PC-9 (cell line): Measurements from ENCODE around the gene SLC6A18. TPM values are rescaled to one million over a fixed set of nuclear protein-coding genes. Genes with fewer than 3 reads are reported as not detected.
"Not testable (repeated sequence)": the region's sequence is repeated elsewhere in the genome, so short reads cannot be mapped to it uniquely, and the experiment has no call there.

ENCODE experiments used
- BruUV-seq: library from RNA; stranded (reverse); fragments of 400-500 nt; replicated peaks from 2 replicates; lab custom pipeline; 2021; lab: Mats Ljungman, UMichigan
- CTCF ChIA-PET: fragments of 300-600 bp; sonication (Branson Sonifier 250); formaldehyde crosslinking; loops from one replicate; lab custom pipeline; 2022; ENCODE audit warnings: antibody characterized with exemption; lab: Charles Lee
- POLR2A ChIA-PET: fragments of 300-600 bp; sonication (Branson Sonifier 250); formaldehyde crosslinking; loops from one replicate; lab custom pipeline; 2022; ENCODE audit warnings: antibody characterized with exemption; ENCODE audit not compliant: unreplicated experiment; lab: Charles Lee
- DNase-seq, 2 experiments: peaks; one replicate each; pipeline versions ENCODE4 v3.0.0 to v3.0.0-alpha.2; 2015 to 2022; ENCODE audit warnings: mixed read lengths in 1 of 2
- H2AFZ ChIP-seq: fragments of 200-600 bp; sonication (generic); 2 replicates; pipeline ENCODE4 v1.8.1; 2017; ENCODE audit warnings: antibody characterized with exemption
- H3F3A ChIP-seq: fragments of 200-600 bp; sonication (generic); 2 replicates; pipeline ENCODE4 v1.8.1; 2017; ENCODE audit warnings: antibody characterized with exemption, mild to moderate bottlenecking, low read depth; ENCODE audit not compliant: insufficient read depth
- H3K27ac ChIP-seq: fragments of 200-600 bp; sonication (generic); 2 replicates; pipeline ENCODE4 v1.6.1; 2016; ENCODE audit warnings: mixed run types
- H3K27me3 ChIP-seq: fragments of 200-600 bp; sonication (generic); 2 replicates; pipeline ENCODE4 v1.6.1; 2016; ENCODE audit warnings: low read depth, mixed run types; ENCODE audit not compliant: insufficient read depth
- H3K36me3 ChIP-seq: fragments of 200-600 bp; sonication (generic); 2 replicates; pipeline ENCODE4 v1.6.1; 2016; ENCODE audit warnings: low read depth, mixed run types
- H3K4me1 ChIP-seq: fragments of 200-600 bp; sonication (generic); replicated peaks from 2 replicates; pipeline ENCODE4 v1.6.1; 2016; ENCODE audit warnings: mixed run types; ENCODE audit not compliant: insufficient read depth
- H3K4me2 ChIP-seq: fragments of 200-600 bp; sonication (generic); 2 replicates; pipeline ENCODE4 v1.6.1; 2017; ENCODE audit warnings: mixed run types
- H3K4me3 ChIP-seq: fragments of 200-600 bp; sonication (generic); 2 replicates; pipeline ENCODE4 v1.6.1; 2016; ENCODE audit warnings: mixed run types
- H3K79me2 ChIP-seq: fragments of 200-600 bp; sonication (generic); 2 replicates; pipeline ENCODE4 v1.6.1; 2017; ENCODE audit warnings: low read depth, mixed run types
- H3K9me2 ChIP-seq: fragments of 200-600 bp; sonication (generic); 2 replicates; pipeline ENCODE4 v1.8.1; 2017; ENCODE audit warnings: mild to moderate bottlenecking; ENCODE audit not compliant: insufficient read depth
- H3K9me3 ChIP-seq: fragments of 200-600 bp; sonication (generic); 2 replicates; pipeline ENCODE4 v1.8.1; 2016; ENCODE audit warnings: low read depth; ENCODE audit not compliant: insufficient read depth
- H4K20me1 ChIP-seq: fragments of 200-600 bp; sonication (generic); 2 replicates; pipeline ENCODE4 v1.8.1; 2017; ENCODE audit not compliant: insufficient read depth
- EZH2 ChIP-seq: fragments of 200-600 bp; sonication (generic); IDR thresholded peaks from 2 replicates; pipeline ENCODE4 v1.8.0; 2017; ENCODE audit warnings: antibody characterized with exemption, low read depth
- intact Hi-C: fragments of 100-400 bp; cut with micrococcal nuclease; formaldehyde crosslinking; loops from one replicate; pipeline ENCODE4 v1.10.0; 2022; ENCODE audit not compliant: unreplicated experiment
- total RNA-seq: library from RNA; stranded (reverse); gene quantifications from 2 replicates; pipeline ENCODE4 v1.2.3, GENCODE V29; 2021
- TF ChIP-seq, protein P1 (sequence below): fragments of 200-600 bp; sonication (generic); conservative IDR thresholded peaks from 2 replicates; pipeline ENCODE4 v1.6.1; 2017; ENCODE audit warnings: mixed run types, antibody characterized with exemption, mild to moderate bottlenecking, moderate library complexity

SLC6A18 gene
- total RNA-seq, 1 experiment from 2014 or later, result not detected

DNA sequence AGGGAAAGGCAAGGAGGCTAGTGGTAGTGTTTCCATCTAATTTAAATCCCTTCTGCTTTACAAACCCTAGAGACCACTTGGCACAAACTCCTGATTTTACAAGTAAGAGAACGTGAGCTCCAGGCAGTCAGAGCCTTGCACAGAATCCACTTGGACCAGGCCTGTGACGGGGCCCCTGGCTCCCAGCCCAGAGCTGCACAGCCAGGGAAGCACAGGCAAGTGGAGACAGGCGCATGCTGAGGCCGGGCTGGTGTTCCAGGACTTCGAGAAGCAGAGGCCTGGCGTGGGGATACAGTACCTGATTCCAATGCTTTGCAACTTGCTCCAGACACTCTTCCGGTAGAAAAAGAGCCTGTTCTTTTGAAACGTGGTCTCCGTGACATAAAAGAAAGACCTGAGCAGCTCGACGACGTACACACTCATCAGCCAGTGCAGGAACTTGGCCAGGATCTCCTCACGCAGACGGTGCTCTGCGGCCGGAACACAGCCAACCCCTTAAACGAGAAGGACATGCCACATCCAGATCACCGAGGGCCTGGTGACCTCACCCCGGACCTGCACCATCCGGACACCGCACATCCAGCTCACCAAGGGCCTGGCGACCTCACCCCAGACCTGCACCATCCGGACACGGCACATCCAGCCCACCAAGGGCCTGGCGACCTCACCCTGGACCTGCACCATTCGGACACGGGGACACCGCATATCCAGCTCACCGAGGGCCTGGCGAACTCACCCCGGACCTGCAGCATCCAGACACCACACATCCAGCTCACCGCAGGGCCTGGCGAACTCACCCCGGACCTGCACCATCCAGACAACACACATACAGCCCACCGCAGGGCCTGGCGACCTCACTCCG, 57.2 kb downstream of the SLC6A18 start:
- Histone ChIP-seq H2AFZ (no peak overlapping the region), H3K4me3 (peak overlapping the region; percentile 25; the same call in 1 of the 2 replicates), H3K4me2 (peak overlapping the region; percentile 38), H3K36me3 (no peaks in the 10 kb centered on the region), H3K9me2 (no peaks in the 10 kb centered on the region), H3K27ac (no peak overlapping the region), H3F3A (0 out of 2 replicates have a peak, but pooled peaks cover 7% of the 10 kb centered on the region), H3K9me3 (no peaks in the 10 kb centered on the region), H3K79me2 (peaks cover 12% of the 10 kb centered on the region; the same call in 1 of the 2 replicates), H3K4me1 (peaks cover 10% of the 10 kb centered on the region), H3K27me3 (no peaks in the 10 kb centered on the region), H4K20me1 (no peaks in the 10 kb centered on the region)
- TF ChIP-seq, protein P1, sequence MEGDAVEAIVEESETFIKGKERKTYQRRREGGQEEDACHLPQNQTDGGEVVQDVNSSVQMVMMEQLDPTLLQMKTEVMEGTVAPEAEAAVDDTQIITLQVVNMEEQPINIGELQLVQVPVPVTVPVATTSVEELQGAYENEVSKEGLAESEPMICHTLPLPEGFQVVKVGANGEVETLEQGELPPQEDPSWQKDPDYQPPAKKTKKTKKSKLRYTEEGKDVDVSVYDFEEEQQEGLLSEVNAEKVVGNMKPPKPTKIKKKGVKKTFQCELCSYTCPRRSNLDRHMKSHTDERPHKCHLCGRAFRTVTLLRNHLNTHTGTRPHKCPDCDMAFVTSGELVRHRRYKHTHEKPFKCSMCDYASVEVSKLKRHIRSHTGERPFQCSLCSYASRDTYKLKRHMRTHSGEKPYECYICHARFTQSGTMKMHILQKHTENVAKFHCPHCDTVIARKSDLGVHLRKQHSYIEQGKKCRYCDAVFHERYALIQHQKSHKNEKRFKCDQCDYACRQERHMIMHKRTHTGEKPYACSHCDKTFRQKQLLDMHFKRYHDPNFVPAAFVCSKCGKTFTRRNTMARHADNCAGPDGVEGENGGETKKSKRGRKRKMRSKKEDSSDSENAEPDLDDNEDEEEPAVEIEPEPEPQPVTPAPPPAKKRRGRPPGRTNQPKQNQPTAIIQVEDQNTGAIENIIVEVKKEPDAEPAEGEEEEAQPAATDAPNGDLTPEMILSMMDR, result no peak
- no peak for TF ChIP-seq EZH2
- DNase-seq, result no peak
- intact Hi-C loops, result no loop called here
- no TSS peak for BruUV-seq
- CTCF ChIA-PET, result no interaction called here
- POLR2A ChIA-PET, result interaction anchor here (0.6 kb wide), 1 partner anchor 580 kb away, joined by 6 read pairs; no protein-coding TSS in a partner anchor

DNA sequence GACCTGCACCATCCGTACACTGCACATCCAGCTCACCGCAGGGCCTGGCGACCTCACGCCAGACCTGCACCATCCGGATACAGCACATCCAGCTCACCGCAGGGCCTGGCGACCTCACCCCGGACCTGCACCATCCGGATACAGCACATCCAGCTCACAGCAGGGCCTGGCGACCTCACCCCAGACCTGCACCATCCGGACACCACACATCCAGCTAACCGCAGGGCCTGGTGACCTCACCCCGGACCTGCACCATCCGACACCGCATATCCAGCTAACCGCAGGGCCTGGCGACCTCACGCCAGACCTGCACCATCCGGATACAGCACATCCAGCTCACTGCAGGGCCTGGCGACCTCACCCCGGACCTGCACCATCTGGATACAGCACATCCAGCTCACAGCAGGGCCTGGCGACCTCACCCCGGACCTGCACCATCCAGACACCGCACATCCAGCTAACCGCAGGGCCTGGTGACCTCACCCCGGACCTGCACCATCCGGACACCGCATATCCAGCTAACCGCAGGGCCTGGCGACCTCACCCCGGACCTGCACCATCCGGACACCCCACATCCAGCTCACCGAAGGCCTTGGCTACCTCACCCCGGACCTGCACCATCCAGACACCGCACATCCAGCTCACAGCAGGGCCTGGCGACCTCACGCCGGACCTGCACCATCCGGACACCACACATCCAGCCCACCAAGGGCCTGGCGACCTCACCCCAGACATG, 58.0 kb downstream of the SLC6A18 start:
- intact Hi-C loops, BruUV-seq, H3K9me3 ChIP-seq, CTCF ChIA-PET, DNase-seq, H3K27ac ChIP-seq, H3K9me2 ChIP-seq, H3K36me3 ChIP-seq, H3K4me1 ChIP-seq, H3K27me3 ChIP-seq, H3F3A ChIP-seq, H4K20me1 ChIP-seq, H2AFZ ChIP-seq: not testable (repeated sequence)
- POLR2A ChIA-PET, result interaction anchor here (0.6 kb wide), 1 partner anchor 579 kb away, joined by 6 read pairs; no protein-coding TSS in a partner anchor
- peak overlapping the region; percentile 38 for H3K4me2 ChIP-seq
- H3K79me2 ChIP-seq, result peaks cover 12% of the 10 kb centered on the region; the same call in 1 of the 2 replicates
- peak overlapping the region; percentile 25; the same call in 1 of the 2 replicates for H3K4me3 ChIP-seq

DNA sequence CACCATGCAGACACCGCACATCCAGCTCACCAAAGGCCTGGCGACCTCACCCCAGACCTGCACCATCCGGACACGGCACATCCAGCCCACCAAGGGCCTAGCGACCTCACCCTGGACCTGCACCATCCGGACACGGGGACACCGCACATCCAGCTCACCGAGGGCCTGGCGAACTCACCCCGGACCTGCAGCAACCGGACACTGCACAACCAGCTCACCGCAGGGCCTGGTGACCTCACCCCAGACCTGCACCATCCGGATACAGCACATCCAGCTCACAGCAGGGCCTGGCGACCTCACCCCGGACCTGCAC, 58.5 kb downstream of the SLC6A18 start:
- H4K20me1 ChIP-seq, H3K9me3 ChIP-seq, H3K27me3 ChIP-seq, H3F3A ChIP-seq, CTCF ChIA-PET, H2AFZ ChIP-seq, intact Hi-C loops, H3K9me2 ChIP-seq, H3K4me1 ChIP-seq, H3K27ac ChIP-seq, H3K36me3 ChIP-seq, BruUV-seq, POLR2A ChIA-PET: not testable (repeated sequence)
- Histone ChIP-seq H3K79me2 (peaks cover 12% of the 10 kb centered on the region; the same call in 1 of the 2 replicates), H3K4me2 (peak overlapping the region; percentile 38), H3K4me3 (peak overlapping the region; percentile 25; the same call in 1 of the 2 replicates)
- DNase-seq, result peak in 1 of 2 experiments; percentile 64

DNA sequence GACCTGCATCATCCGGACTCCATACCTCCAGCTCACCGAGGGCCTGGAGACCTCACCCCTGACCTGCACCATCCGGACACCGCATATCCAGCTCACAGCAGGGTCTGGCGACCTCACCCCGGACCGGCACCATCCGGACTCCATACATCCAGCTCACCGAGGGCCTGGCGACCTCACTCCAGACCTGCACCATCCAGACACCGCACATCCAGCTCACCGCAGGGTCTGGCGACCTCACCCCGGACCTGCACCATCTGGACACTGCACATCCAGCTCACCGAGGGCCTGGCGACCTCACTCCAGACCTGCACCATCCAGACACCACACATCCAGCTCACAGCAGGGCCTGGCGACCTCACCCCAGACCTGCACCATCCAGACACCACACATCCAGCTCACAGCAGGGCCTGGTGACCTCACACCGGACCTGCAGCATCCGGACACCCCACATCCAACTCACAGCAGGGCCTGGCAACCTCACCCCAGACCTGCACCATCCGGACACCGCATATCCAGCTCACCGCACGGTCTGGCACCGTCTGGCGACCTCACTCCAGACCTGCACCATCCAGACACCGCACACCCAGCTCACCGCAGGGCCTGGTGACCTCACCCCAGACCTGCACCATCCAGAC, 59.3 kb downstream of the SLC6A18 start:
- H3K36me3 ChIP-seq, POLR2A ChIA-PET, H3K27me3 ChIP-seq, H3K9me2 ChIP-seq, BruUV-seq, H3F3A ChIP-seq, intact Hi-C loops, H3K4me3 ChIP-seq, H3K4me1 ChIP-seq, H3K9me3 ChIP-seq, H2AFZ ChIP-seq, H4K20me1 ChIP-seq, DNase-seq: not testable (repeated sequence)
- Histone ChIP-seq H3K4me2 (peak overlapping the region; percentile 13; the same call in 1 of the 2 replicates), H3K79me2 (peaks cover 12% of the 10 kb centered on the region; the same call in 1 of the 2 replicates), H3K27ac (peak overlapping the region; percentile 36)
- CTCF ChIA-PET, result interaction anchor here (0.6 kb wide), 1 partner anchor 1121 kb away, joined by 3 read pairs; no protein-coding TSS in a partner anchor
